B cell (primary cell): ENCODE data around the gene CAMTA1.

Source experiments
- CTCF ChIP-seq: fragments of 200-600 bp; IDR thresholded peaks from one replicate; pipeline ENCODE4 v1.8.0; 2022; ENCODE audit warnings: antibody characterized with exemption, mild to moderate bottlenecking
- EZH2 ChIP-seq: IDR thresholded peaks from 2 replicates; pipeline ENCODE4 v1.6.1; 2012; ENCODE audit warnings: borderline replicate concordance, low read depth, mild to moderate bottlenecking, moderate library complexity, low read length; ENCODE audit not compliant: insufficient read depth, poor library complexity, severe bottlenecking

GRCh38 chr1:7430691-7431090 is 645.4 kb downstream of the CAMTA1 start:
- no peak for TF ChIP-seq EZH2
- no peak for TF ChIP-seq CTCF
